Measurements from ENCODE around the gene GPN2. TPM values are rescaled to one million over a fixed set of nuclear protein-coding genes. Genes with fewer than 3 reads are reported as not detected.

Gene GPN2
- total and polyA plus RNA-seq, 3 donors from 2014 or later = 19.8 to 22.2 (median 22.2) TPM

DNA sequence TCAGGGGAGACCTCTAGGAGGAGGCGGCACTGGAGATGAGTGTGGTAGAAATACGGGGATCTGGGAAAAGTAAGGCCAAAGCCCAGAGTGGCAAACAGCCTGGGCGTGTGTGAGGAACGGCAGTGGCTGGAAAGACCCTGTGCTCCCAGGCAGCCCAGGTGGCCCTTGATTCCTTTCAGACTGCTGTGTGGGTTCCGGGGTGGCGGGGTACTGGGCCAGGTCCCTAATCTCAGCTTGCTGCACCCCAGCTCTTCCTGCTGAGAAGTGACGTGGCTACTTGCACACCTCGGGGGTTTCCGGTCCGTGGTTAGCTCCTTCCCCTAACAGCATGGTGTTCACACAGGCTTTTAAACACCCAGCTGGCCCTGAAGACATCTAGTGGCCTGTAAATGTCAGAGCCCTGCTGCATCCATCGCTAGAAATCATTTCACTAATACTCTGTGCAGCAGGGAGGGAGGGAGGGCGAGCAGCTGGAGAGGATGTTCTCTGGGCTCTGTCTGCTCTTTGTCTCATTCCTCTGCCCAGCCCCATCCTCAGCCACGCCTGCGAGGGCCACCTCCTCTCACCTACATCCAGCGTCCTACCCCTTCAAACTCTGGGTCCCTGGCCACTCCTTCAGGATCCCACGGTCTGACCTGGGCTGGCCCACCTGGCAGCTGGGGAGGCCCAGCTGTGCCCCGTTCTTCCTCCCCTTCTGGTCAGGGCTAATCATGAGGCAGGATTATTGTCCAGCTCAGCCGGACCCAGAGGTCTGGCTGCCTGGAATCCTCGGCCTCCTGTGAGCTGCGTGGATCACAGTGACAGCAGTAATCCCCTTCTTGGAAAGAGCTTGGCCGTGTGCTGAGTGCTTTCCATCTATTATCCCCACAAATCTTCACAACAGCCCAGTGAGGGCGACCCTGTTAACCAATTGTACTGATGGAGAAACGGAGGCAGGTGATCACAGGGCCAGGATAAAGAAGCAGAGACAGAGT is 56.4 kb downstream of the GPN2 start:
- intact Hi-C loops (cut with DNase I; ENCODE audit: low total_unique reads) = no loop called here
- no peaks in the 10 kb centered on the region for H3K36me3 ChIP-seq (ENCODE audit: low read depth, missing control alignments)
- TF ChIP-seq POLR2A (IDR thresholded peaks at IDR 0.05) = no peak
- no peak for TF ChIP-seq CTCF (IDR thresholded peaks at IDR 0.05)

DNA sequence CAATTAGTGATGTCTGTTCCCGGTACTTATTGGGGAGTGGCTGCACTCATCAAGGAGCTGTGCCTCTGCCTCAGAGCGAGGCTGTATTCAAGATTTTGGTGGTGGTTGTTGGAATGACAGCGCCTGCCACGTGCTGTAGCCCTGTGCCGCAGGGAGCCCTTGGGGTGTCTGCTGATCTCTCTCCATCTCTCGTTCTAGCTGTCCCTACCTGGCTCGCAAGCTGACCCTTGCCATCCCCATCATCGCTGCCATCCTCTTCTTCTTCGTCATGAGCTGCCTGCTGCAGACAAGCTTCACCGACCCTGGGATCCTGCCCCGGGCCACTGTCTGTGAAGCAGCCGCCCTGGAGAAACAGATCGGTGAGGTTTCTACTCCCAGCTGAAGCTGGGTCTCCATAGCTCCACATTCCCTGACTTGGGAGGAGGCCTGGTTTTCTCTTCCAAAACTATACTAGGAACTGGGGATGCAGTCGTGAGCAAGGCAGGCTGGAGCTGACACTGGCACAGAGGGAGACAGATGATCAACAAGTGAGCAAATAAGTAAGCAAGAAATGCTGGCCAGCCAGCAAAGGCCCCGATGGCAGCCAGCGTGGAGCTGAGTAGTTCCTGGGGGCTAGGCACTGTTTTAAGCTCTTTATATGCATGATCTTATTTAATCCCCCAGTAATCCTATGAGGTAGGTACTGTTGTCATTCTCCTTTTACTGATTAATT is 57.7 kb downstream of the GPN2 start:
- no peaks in the 10 kb centered on the region for H3K9me3 ChIP-seq
- peaks cover 6% of the 10 kb centered on the region for H3K4me1 ChIP-seq
- no peaks in the 10 kb centered on the region for H3K27me3 ChIP-seq
- intact Hi-C loops (cut with DNase I; ENCODE audit: low total_unique reads) = no loop called here
- no peak overlapping the region for H3K27ac ChIP-seq
- TF ChIP-seq CTCF (IDR thresholded peaks at IDR 0.05) (no peak), POLR2A (IDR thresholded peaks at IDR 0.05) (no peak)
- no peaks in the 10 kb centered on the region for H3K36me3 ChIP-seq (ENCODE audit: low read depth, missing control alignments)
- no peak overlapping the region for H3K4me3 ChIP-seq
- DNase-seq = no peak
- 87 to 92% methylated on average over 14 to 16 of the region's 16 CpGs for WGBS, 2 donors

More for the DNA sequence above, 56.4 kb downstream of the GPN2 start:
- H3K4me3 ChIP-seq = no peak overlapping the region
- DNase-seq = no peak
- no peak overlapping the region for H3K27ac ChIP-seq
- no peaks in the 10 kb centered on the region for H3K9me3 ChIP-seq
- WGBS, 2 donors = 85 to 91% methylated on average over 22 to 23 of the region's 23 CpGs
- H3K4me1 ChIP-seq = no peaks in the 10 kb centered on the region
- no peaks in the 10 kb centered on the region for H3K27me3 ChIP-seq

GRCh38 chr1:26831546-26832248 is 58.4 kb downstream of the GPN2 start:
- Histone ChIP-seq H3K4me3 (no peak overlapping the region), H3K36me3 (ENCODE audit: low read depth, missing control alignments) (no peaks in the 10 kb centered on the region), H3K9me3 (no peaks in the 10 kb centered on the region), H3K4me1 (peaks cover 6% of the 10 kb centered on the region), H3K27ac (no peak overlapping the region), H3K27me3 (no peaks in the 10 kb centered on the region)
- WGBS, 2 donors = 74 to 89% methylated on average over 3 of the region's 3 CpGs
- no peak for DNase-seq
- TF ChIP-seq CTCF (IDR thresholded peaks at IDR 0.05) (no peak), POLR2A (IDR thresholded peaks at IDR 0.05) (no peak)
- intact Hi-C loops (cut with DNase I; ENCODE audit: low total_unique reads) = no loop called here

- Histone ChIP-seq H3K36me3 (ENCODE audit: low read depth, missing control alignments) (no peaks in the 10 kb centered on the region), H3K4me3 (no peak overlapping the region), H3K9me3 (no peaks in the 10 kb centered on the region), H3K27ac (no peak overlapping the region), H3K27me3 (no peaks in the 10 kb centered on the region), H3K4me1 (peaks cover 9% of the 10 kb centered on the region)
- intact Hi-C loops (cut with DNase I; ENCODE audit: low total_unique reads) = no loop called here
- no peak for DNase-seq
- TF ChIP-seq CTCF (IDR thresholded peaks at IDR 0.05) (no peak), POLR2A (IDR thresholded peaks at IDR 0.05) (no peak)
- WGBS, 2 donors = 95 to 99% methylated on average over 3 of the region's 3 CpGs
Observed at GRCh38 chr1:26831059-26831458, 59.0 kb downstream of the GPN2 start.
